ENCODE results near the gene TOP2B.

Gene TOP2B

DNA sequence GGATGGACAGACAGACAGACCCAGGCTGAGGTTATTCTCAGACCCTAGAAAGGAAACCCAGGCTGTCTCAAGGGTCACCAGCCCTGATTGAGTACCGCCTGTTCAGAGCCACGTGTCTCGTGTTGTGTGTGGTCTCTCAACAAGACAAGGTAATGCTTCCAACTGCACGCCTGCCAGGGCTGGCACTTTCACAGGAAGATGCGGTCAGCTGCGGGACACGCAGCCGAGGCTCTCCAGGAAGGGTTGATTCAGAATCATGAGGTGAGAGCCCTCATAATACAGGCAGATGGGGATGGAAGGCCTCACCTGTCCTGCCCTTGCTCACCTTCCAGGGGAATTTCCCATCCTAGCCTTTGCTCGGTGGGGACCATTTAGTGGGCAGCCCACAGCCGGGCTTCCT, 81.4 kb downstream of the TOP2B start:
- DNase-seq (ENCODE audit: low spot score) = no peak

DNA sequence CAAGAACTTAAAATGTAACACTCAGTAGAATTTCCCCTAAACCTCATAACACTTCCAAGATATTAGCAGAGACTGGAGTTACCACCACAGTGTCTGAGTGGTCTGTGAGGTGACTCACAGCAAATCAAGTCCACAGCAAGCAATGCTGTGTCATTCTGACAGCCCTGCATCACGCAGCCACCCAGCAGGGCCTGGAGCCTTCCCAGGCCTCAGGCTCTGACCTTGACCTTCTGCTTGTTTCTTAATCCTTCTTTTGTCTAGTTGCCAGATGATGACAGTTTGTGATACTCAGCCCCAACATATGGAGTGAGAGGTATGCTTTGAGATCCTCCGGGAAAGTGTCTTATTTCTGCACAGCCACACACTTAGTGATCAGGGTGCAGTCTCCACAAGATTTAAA, 82.5 kb downstream of the TOP2B start:
- no peak for DNase-seq (ENCODE audit: low spot score)

DNA sequence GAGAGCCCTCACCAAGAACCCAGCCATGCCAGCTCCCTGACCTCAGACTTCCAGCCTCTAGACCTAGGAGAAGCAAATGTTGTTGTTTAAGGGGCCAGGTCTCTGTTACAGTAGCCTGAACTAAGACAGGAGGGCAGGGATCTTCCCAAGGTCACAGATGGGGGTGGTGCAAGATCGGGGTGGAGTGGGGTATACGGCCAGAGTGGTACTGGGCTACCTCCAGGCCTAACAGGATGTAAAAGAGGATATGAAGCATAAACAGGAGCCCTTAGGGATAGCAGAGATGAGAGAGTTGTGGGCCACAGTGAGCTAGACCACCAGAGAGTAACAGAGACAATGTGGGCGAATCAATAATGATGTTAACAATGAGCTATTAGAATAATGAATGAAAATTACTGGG, 82.9 kb downstream of the TOP2B start:
- no peak for DNase-seq (ENCODE audit: low spot score)

DNA sequence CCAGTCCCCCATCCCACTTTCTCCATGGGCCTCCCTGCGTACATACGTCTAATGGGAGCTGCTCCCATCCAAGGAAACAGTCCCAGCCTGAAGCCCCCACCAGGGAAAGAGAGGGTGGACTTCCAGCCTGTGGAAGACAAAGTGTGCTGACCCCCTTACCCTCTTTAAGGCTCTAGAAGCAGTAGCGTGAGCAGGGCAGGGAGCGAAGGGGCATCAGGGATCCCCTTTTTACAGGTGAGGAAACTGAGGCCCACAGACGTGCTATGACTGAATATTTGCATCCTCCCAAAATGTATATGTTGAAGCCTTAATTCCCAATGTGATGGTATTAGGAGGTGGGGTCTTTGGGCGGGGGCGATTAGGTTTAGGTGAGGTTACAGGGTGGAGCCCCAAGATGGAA, 83.4 kb downstream of the TOP2B start:
- no peak for DNase-seq (ENCODE audit: low spot score)

- DNase-seq (ENCODE audit: low spot score) = no peak
Measured at GRCh38 chr3:25580534-25580933, 84.2 kb downstream of the TOP2B start.

- no peak for DNase-seq (ENCODE audit: low spot score)
Measured at GRCh38 chr3:25578059-25578458, 86.6 kb downstream of the TOP2B start.

DNA sequence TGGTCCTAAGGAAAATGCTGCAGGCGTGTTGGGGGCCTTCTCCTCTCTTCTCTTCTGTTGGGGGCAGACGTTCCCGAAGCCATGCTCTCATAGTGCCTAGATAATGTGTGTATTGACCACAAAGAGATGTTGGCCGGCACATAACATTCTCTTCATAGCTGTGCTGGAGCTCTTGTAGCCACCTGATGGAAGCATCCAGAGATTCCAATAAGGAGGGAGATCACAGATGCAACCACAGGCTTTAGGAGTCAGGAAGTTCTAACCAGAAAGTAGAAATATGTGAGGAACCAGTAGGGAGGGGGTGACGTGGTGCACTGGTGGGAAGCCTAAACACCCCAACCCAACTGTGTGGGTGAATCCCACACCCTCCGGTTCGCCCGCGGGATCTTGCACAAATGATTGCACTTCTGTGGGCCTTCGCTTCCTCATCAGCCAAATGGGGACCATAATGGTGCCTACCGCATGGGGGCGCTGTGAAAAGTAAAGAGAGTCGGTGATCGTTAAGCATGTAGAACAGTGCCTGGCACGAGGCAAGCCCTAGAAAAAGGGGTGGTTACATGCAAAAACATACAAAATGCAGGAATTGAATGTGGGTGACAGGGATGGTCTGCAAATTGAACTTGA, 87.8 kb downstream of the TOP2B start:
- DNase-seq (ENCODE audit: low spot score) = no peak

DNA sequence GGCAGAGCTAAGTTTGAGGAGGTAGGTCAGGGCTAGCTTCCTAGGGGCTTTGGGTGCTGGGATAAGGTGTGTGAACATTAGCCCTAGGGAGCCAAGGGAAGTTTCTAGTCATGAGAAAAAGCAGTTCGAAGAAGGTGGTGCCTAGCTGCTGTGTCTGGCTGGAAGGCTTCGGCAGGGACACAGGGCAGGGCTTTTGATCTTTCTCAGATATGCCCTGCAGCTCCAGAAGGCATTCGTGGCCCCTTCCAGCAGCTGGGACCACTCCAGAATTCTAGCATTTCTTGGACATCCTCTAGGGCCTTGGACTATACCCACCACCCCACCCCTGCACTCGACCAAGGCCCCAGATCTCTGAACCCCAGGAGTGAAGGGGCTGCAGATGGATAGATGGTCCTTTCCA, 88.6 kb downstream of the TOP2B start:
- DNase-seq (ENCODE audit: low spot score) = no peak

DNA sequence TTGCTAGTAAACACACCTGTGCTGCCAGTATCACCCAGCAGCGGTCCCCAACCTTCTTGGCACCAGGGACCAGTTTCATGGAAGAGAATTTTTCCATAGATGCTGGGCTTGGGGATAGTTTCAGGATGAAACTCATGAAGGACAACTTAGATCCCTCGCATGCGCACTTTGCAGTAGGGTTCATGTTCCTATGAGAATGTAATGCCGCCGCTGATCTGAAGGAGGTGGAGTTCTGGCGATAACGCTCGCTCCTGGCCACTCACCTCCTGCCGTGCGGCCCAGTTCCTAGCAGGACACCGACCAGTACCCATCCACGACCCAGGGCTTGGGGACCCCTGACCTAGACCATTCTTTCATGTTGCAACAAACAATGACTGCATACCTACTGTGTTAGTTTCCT, 89.7 kb downstream of the TOP2B start:
- DNase-seq (ENCODE audit: low spot score) = no peak

- no peak for DNase-seq (ENCODE audit: low spot score)
Measured at GRCh38 chr3:25574172-25574765, 90.4 kb downstream of the TOP2B start.

- no peak for DNase-seq (ENCODE audit: low spot score)
Measured at GRCh38 chr3:25573386-25574171, 91.1 kb downstream of the TOP2B start.

DNA sequence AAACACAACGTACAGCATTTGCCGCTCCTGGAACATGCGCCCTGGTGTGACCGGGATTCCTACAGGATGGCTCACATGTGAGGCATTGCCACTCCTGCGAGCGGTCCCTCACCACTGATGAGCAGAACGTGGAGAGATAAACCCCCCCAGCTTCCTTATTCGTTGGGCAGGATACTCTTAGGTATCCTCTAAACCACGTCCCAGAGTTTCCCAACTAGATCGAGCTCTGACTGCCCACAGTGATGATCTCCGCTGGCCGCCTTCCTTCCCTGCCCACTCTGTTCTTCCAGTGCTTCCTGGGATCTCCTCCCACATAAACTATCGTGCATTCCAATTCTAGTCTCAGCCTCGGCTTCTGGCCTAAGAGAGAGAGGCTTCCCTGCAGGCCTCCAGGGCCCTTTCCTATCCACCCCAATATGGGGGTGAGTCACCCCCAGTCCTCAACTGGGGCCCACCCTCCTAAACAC, 91.8 kb downstream of the TOP2B start:
- no peak for DNase-seq (ENCODE audit: low spot score)

- no peak for DNase-seq (ENCODE audit: low spot score)
Measured at GRCh38 chr3:25572336-25572735, 92.4 kb downstream of the TOP2B start.

GRCh38 chr3:25571285-25571684, 93.4 kb downstream of the TOP2B start:
- no peak for DNase-seq (ENCODE audit: low spot score)

DNA sequence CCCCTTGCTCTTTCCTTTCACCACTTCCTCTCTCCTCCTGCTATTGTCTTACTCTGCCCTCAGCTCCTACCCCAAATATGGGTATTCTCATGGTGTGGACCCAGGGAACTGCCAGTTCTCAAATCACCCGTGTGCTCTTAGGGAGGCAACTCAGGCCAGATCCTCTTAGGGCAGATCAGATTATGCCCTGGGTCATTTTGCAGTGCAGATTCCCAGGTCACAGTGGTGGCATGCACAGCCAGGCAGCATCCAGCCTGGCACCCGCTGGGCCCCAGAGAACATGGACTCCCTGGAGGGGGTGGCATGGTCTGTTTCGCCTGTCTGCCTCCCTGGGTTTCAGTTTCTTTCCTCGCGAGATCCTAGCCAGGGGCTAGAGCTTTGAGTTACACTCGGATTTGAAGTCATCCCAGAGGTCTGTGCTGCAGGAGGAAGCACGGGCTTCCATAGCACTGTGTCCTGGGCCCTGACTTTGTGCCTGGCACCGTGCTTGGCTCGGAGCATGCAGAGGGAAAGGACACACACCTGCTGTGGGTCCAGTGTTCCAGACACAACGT, 96.1 kb downstream of the TOP2B start:
- DNase-seq (ENCODE audit: low spot score) = no peak

- DNase-seq (ENCODE audit: low spot score) = no peak
Measured at GRCh38 chr3:25567806-25568524, 96.7 kb downstream of the TOP2B start.

DNA sequence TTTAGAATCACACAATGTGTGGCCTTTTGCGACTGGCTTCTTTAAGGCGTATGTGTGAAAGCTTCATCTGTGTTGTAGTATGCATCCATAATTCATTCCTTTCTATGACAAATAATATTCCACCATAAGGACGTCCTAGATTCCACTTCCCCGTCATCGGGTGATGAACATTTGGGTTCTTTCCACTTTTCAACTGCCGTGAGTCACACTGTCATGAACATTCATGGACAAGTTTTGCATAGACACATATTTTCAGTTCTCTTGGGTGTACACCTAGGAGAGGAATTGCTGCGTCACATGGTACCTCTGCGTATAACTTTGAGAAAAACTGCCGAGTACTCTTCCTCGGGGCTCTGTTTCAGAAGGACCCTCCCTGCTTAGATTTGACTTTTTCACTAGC, 97.3 kb downstream of the TOP2B start:
- no peak for DNase-seq (ENCODE audit: low spot score)

GRCh38 chr3:25566358-25566920, 98.3 kb downstream of the TOP2B start:
- no peak for DNase-seq (ENCODE audit: low spot score)

- DNase-seq (ENCODE audit: low spot score) = no peak
Measured at GRCh38 chr3:25565807-25566206, 98.9 kb downstream of the TOP2B start.

GRCh38 chr3:25564075-25564474, 100.6 kb downstream of the TOP2B start:
- no peak for DNase-seq (ENCODE audit: low spot score)

- DNase-seq (ENCODE audit: low spot score) = no peak
Measured at GRCh38 chr3:25563601-25564000, 101.1 kb downstream of the TOP2B start.

DNA sequence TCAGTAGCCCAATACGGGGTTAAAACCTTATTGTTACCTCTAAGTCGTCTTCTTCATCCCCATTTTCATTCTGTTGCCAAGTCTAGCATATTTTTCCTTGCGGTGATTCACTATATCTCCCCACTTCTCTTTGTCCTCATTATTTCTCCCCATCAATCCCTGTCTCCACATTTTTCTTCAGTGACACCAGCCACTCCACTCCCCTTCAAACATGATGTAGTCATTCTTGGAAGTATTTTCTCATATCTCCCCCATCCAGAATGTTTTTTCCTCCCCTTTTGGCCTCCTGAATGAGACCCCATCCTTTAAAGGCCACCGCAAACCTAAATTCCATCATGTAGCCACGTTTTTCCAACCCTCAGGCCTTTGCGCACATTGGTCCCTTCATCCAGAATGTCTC, 105.9 kb downstream of the TOP2B start:
- DNase-seq (ENCODE audit: low spot score) = no peak
